Liver (tissue), 3 donors: Measurements from ENCODE around the gene TRMT11.

Source experiments
- ATF3 ChIP-seq: IDR thresholded peaks from 2 replicates; pipeline ENCODE4 v1.6.1; 2016; ENCODE audit warnings: antibody characterized with exemption
- CTCF ChIP-seq: fragments of 150-350 bp; IDR thresholded peaks from 2 replicates; pipeline ENCODE4 v1.5.1; 2017; ENCODE audit warnings: improper control_type of control experiment, low read depth, low read length; ENCODE audit not compliant: missing input control
- EGR1 ChIP-seq, 2 donors: IDR thresholded peaks; 2 replicates each; pipeline ENCODE4 v1.6.1; 2016 to 2018; ENCODE audit warnings: antibody characterized with exemption in 2 of 2, low read depth in 2 of 2
- HNF4G ChIP-seq: IDR thresholded peaks from 2 replicates; pipeline ENCODE4 v1.6.1; 2016; ENCODE audit warnings: antibody characterized with exemption
- JUND ChIP-seq, 2 donors: IDR thresholded peaks; 2 replicates each; pipeline ENCODE4 v1.6.1; 2016; ENCODE audit warnings: antibody characterized with exemption in 2 of 2
- NR2F2 ChIP-seq: IDR thresholded peaks from 2 replicates; pipeline ENCODE4 v1.6.1; 2016; ENCODE audit warnings: antibody characterized with exemption
- RAD21 ChIP-seq, 2 donors: IDR thresholded peaks; 2 replicates each; pipeline ENCODE4 v1.6.1; 2016; ENCODE audit warnings: antibody characterized with exemption in 2 of 2, mild to moderate bottlenecking in 2 of 2
- REST ChIP-seq: IDR thresholded peaks from 2 replicates; pipeline ENCODE4 v1.6.1; 2016; ENCODE audit warnings: antibody characterized with exemption, mild to moderate bottlenecking
- RXRA ChIP-seq, 2 donors: IDR thresholded peaks; 2 replicates each; pipeline ENCODE4 v1.6.1; 2017 to 2018; ENCODE audit warnings: antibody characterized with exemption in 2 of 2, mild to moderate bottlenecking in 1 of 2
- SP1 ChIP-seq: IDR thresholded peaks from 2 replicates; pipeline ENCODE4 v1.6.1; 2018; ENCODE audit warnings: antibody characterized with exemption, mild to moderate bottlenecking
- TAF1 ChIP-seq: conservative IDR thresholded peaks from 2 replicates; pipeline ENCODE4 v1.6.1; 2016; ENCODE audit warnings: antibody characterized with exemption, mild to moderate bottlenecking
- YY1 ChIP-seq: IDR thresholded peaks from 2 replicates; pipeline ENCODE4 v1.6.1; 2016; ENCODE audit warnings: antibody characterized with exemption, mild to moderate bottlenecking
- TF ChIP-seq, protein P1 (sequence below): IDR thresholded peaks from 2 replicates; pipeline ENCODE4 v1.6.1; 2016; ENCODE audit warnings: antibody characterized with exemption
- TF ChIP-seq, protein P2 (sequence below): IDR thresholded peaks from 2 replicates; pipeline ENCODE4 v1.6.1; 2016; ENCODE audit warnings: antibody characterized with exemption
- donor health status: healthy.
- donor health status: healthy.

DNA sequence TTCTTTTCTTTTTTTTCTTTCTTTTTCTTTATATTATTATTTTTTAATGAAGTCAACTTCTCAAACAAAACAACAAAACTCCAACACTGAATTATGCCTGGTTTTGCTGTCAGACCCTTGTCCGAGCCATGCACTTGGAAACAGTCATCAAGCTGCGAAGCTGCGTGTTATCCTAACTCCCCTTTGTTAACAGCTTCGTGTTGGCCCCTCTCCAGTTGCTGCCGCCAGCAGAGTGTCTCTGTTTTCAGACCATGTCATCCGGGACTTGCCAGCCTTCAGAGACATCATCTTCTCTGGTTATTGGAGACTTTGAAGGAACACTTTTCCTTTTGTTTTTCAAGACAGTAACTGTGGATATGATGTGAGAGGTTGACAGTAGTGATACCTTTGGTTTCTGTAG is 83.1 kb downstream of the TRMT11 start:
- TF ChIP-seq JUND (IDR thresholded peaks at IDR 0.05) (no peak), RXRA (IDR thresholded peaks at IDR 0.05) (no peak), ATF3 (no peak), RAD21 (IDR thresholded peaks at IDR 0.05) (no peak), CTCF (no peak), EGR1 (IDR thresholded peaks at IDR 0.05; ENCODE audit: low read depth in 2 of 2) (no peak), REST (no peak), TAF1 (no peak), NR2F2 (no peak), SP1 (no peak), HNF4G (no peak), YY1 (no peak)
- TF ChIP-seq, protein P1, sequence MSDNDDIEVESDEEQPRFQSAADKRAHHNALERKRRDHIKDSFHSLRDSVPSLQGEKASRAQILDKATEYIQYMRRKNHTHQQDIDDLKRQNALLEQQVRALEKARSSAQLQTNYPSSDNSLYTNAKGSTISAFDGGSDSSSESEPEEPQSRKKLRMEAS, result no peak
- TF ChIP-seq, protein P2, sequence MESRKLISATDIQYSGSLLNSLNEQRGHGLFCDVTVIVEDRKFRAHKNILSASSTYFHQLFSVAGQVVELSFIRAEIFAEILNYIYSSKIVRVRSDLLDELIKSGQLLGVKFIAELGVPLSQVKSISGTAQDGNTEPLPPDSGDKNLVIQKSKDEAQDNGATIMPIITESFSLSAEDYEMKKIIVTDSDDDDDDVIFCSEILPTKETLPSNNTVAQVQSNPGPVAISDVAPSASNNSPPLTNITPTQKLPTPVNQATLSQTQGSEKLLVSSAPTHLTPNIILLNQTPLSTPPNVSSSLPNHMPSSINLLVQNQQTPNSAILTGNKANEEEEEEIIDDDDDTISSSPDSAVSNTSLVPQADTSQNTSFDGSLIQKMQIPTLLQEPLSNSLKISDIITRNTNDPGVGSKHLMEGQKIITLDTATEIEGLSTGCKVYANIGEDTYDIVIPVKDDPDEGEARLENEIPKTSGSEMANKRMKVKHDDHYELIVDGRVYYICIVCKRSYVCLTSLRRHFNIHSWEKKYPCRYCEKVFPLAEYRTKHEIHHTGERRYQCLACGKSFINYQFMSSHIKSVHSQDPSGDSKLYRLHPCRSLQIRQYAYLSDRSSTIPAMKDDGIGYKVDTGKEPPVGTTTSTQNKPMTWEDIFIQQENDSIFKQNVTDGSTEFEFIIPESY, result no peak
